Calu3 (cell line): ENCODE measurements around the gene MOSPD2. TPM values are rescaled to one million over a fixed set of nuclear protein-coding genes. Genes with fewer than 3 reads are reported as not detected.

ENCODE experiments used
- BruUV-seq: library from RNA; stranded (reverse); fragments of 400-500 nt; replicated peaks from 2 replicates; lab custom pipeline; 2021; lab: Mats Ljungman, UMichigan
- CTCF ChIA-PET: fragments of 300-600 bp; sonication (Branson Sonifier 250); formaldehyde crosslinking; loops from one replicate; lab custom pipeline; 2022; ENCODE audit warnings: antibody characterized with exemption; lab: Charles Lee
- DNase-seq: peaks from one replicate; pipeline ENCODE4 v3.0.0; 2022
- H3K27ac Mint-ChIP-seq: one replicate; pipeline ENCODE4 v1.8.0; 2022; ENCODE audit warnings: mixed read lengths; ENCODE audit not compliant: unreplicated experiment
- H3K27me3 Mint-ChIP-seq: one replicate; pipeline ENCODE4 v1.8.0; 2022; ENCODE audit warnings: mixed read lengths; ENCODE audit not compliant: unreplicated experiment
- H3K36me3 Mint-ChIP-seq: one replicate; pipeline ENCODE4 v1.8.0; 2022; ENCODE audit warnings: mild to moderate bottlenecking, moderate library complexity, mixed read lengths; ENCODE audit not compliant: insufficient read depth, unreplicated experiment
- H3K4me1 Mint-ChIP-seq: one replicate; pipeline ENCODE4 v1.8.0; 2022; ENCODE audit warnings: mild to moderate bottlenecking, low read depth, mixed read lengths; ENCODE audit not compliant: unreplicated experiment
- H3K4me3 Mint-ChIP-seq: one replicate; pipeline ENCODE4 v1.8.0; 2022; ENCODE audit warnings: mild to moderate bottlenecking, low read depth, moderate library complexity, mixed read lengths; ENCODE audit not compliant: unreplicated experiment
- H3K9me3 Mint-ChIP-seq: one replicate; pipeline ENCODE4 v1.8.0; 2022; ENCODE audit warnings: low read depth, mixed read lengths; ENCODE audit not compliant: unreplicated experiment
- intact Hi-C: fragments of 100-400 bp; cut with micrococcal nuclease; formaldehyde crosslinking; loops from one replicate; pipeline ENCODE4 v1.10.0; 2022; ENCODE audit not compliant: unreplicated experiment
- total RNA-seq: library from RNA; stranded (reverse); gene quantifications from 2 replicates; pipeline ENCODE4 v1.2.3, GENCODE V29; 2022
- TF ChIP-seq, protein P1 (sequence below): fragments of 200-600 bp; IDR thresholded peaks from one replicate; pipeline ENCODE4 v1.8.0; 2022; ENCODE audit warnings: antibody characterized with exemption; ENCODE audit not compliant: unreplicated experiment

Gene MOSPD2
- total RNA-seq, 1 experiment from 2014 or later, result 20.4 TPM

- Mint-ChIP-seq H3K27me3 (no peaks in the 10 kb centered on the region), H3K4me1 (no peaks in the 10 kb centered on the region), H3K27ac (no peak overlapping the region), H3K9me3 (no peaks in the 10 kb centered on the region), H3K4me3 (no peak overlapping the region), H3K36me3 (peaks cover 6% of the 10 kb centered on the region)
- CTCF ChIA-PET, result no interaction called here
- no peak for DNase-seq
- BruUV-seq, result no TSS peak
- TF ChIP-seq, protein P1, sequence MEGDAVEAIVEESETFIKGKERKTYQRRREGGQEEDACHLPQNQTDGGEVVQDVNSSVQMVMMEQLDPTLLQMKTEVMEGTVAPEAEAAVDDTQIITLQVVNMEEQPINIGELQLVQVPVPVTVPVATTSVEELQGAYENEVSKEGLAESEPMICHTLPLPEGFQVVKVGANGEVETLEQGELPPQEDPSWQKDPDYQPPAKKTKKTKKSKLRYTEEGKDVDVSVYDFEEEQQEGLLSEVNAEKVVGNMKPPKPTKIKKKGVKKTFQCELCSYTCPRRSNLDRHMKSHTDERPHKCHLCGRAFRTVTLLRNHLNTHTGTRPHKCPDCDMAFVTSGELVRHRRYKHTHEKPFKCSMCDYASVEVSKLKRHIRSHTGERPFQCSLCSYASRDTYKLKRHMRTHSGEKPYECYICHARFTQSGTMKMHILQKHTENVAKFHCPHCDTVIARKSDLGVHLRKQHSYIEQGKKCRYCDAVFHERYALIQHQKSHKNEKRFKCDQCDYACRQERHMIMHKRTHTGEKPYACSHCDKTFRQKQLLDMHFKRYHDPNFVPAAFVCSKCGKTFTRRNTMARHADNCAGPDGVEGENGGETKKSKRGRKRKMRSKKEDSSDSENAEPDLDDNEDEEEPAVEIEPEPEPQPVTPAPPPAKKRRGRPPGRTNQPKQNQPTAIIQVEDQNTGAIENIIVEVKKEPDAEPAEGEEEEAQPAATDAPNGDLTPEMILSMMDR, result no peak
- intact Hi-C loops, result no loop called here
Measured at GRCh38 chrX:14886252-14886651, 13.0 kb downstream of the MOSPD2 start.

- no peaks in the 10 kb centered on the region for H3K4me1 Mint-ChIP-seq
- TF ChIP-seq, protein P1, result no peak
- no TSS peak for BruUV-seq
- H3K4me3 Mint-ChIP-seq, result no peak overlapping the region
- intact Hi-C loops, result no loop called here
- H3K27me3 Mint-ChIP-seq, result no peaks in the 10 kb centered on the region
- no peak overlapping the region for H3K27ac Mint-ChIP-seq
- DNase-seq, result no peak
- CTCF ChIA-PET, result no interaction called here
- H3K9me3 Mint-ChIP-seq, result no peaks in the 10 kb centered on the region
- H3K36me3 Mint-ChIP-seq, result no peaks in the 10 kb centered on the region
Measured at GRCh38 chrX:14896273-14896672, 23.1 kb downstream of the MOSPD2 start.

DNA sequence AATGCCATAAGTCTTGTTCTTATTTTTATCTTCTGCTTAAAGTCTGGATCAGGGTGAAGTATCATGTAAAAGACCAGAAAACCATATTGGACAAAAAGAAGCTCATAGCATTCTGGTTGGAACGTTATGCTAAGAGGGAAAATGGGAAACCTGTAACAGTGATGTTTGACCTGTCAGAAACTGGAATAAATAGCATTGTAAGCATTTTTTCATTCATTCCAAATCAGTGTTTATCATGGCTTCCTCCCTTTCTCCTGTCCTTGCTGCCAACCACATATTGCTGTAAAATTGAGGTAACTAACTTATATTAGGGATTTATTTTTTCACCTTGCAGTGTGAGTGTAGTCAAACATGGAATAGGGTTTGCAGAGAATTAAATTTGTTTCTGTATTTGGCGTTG, 23.8 kb downstream of the MOSPD2 start:
- no TSS peak for BruUV-seq
- Mint-ChIP-seq H3K27ac (no peak overlapping the region), H3K9me3 (no peaks in the 10 kb centered on the region), H3K36me3 (no peaks in the 10 kb centered on the region), H3K27me3 (no peaks in the 10 kb centered on the region), H3K4me1 (no peaks in the 10 kb centered on the region), H3K4me3 (no peak overlapping the region)
- TF ChIP-seq, protein P1, result no peak
- CTCF ChIA-PET, result no interaction called here
- DNase-seq, result no peak
- intact Hi-C loops, result no loop called here

DNA sequence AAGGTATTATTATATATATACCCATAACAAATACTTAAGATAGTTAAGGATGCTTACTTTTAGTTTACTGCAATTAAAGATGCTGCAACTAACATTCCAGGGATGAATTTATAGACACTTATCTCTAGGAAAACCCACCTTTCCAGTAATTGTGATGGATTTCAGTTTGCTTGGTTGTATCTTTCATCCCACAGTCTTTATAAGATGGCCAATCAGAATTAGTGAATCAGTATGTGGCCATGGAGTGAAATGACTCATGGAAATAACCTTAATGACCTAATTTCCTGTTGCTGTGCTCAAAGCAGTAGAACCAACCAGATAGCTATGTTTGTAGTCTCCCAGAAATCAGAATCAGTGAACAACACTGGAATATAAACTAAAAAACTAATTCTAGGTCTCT, 26.4 kb downstream of the MOSPD2 start:
- H3K4me1 Mint-ChIP-seq, result no peaks in the 10 kb centered on the region
- CTCF ChIA-PET, result no interaction called here

More for the DNA sequence above, 26.4 kb downstream of the MOSPD2 start:
- TF ChIP-seq, protein P1, result no peak
- Mint-ChIP-seq H3K27me3 (no peaks in the 10 kb centered on the region), H3K9me3 (no peaks in the 10 kb centered on the region), H3K4me3 (no peak overlapping the region), H3K36me3 (peaks cover under 1% of the 10 kb centered on the region), H3K27ac (peak overlapping the region; percentile 39)
- no TSS peak for BruUV-seq
- intact Hi-C loops, result no loop called here
- no peak for DNase-seq
